ENCODE measurements around the gene COX14.

COX14 gene

GRCh38 chr12:50110127-50110761, 1.8 kb upstream of the COX14 start (continued):
- TF ChIP-seq ZNF121 (tag by site-specific recombination; IDR thresholded peaks at IDR 0.05) (no peak), ZNF785 (tag by site-specific recombination; IDR thresholded peaks at IDR 0.05) (no peak), ZNF394 (tag by site-specific recombination; IDR thresholded peaks at IDR 0.05; ENCODE audit: borderline replicate concordance) (peak; percentile 32; the same call in 1 of the 2 replicates), BCL6B (tag by site-specific recombination; IDR thresholded peaks at IDR 0.05) (no peak), HOXD13 (CRISPR knock-in tag; IDR thresholded peaks at IDR 0.05; ENCODE audit: borderline replicate concordance) (no peak), ZNF777 (tag by site-specific recombination; IDR thresholded peaks at IDR 0.05; ENCODE audit: borderline replicate concordance) (no peak), ZBTB10 (tag by site-specific recombination; IDR thresholded peaks at IDR 0.05) (no peak), SP2 (tag by site-specific recombination; IDR thresholded peaks at IDR 0.05) (no peak), OVOL3 (tag by site-specific recombination; IDR thresholded peaks at IDR 0.05) (no peak), ZNF513 (tag by site-specific recombination; IDR thresholded peaks at IDR 0.05) (peak; percentile 82), KLF17 (tag by site-specific recombination; IDR thresholded peaks at IDR 0.05) (peak; percentile 35; the same call in 1 of the 2 replicates), ZNF140 (tag by site-specific recombination; IDR thresholded peaks at IDR 0.05) (no peak), ZNF792 (tag by site-specific recombination; IDR thresholded peaks at IDR 0.05) (no peak), ZFP69B (tag by site-specific recombination; IDR thresholded peaks at IDR 0.05) (0 out of 2 replicates have a peak, but pooled peaks have one; percentile 27), ZBTB17 (tag by site-specific recombination; IDR thresholded peaks at IDR 0.05) (peak; percentile 40), PRDM2 (tag by site-specific recombination; IDR thresholded peaks at IDR 0.05; ENCODE audit: borderline replicate concordance) (no peak), MZF1 (tag by site-specific recombination; IDR thresholded peaks at IDR 0.05; ENCODE audit: borderline replicate concordance) (no peak), ZNF248 (tag by site-specific recombination; IDR thresholded peaks at IDR 0.05) (no peak)

Measured in HEK293 (cell line).